ENCODE measurements around the gene HCN2.

Gene HCN2

GRCh38 chr19:589693-590395 lies at the start of gene HCN2:
Gene HCN2 (plus strand): TSS chr19:589881. CDS start chr19:589946, 65 bp downstream.
- DNase-seq = no peak

GRCh38 chr19:540867-541637 lies 48.6 kb upstream of the HCN2 start:
- no peak for DNase-seq

GRCh38 chr19:541699-542098 lies 48.0 kb upstream of the HCN2 start:
- DNase-seq = no peak

GRCh38 chr19:542173-542866 lies 47.4 kb upstream of the HCN2 start:
- DNase-seq = no peak

GRCh38 chr19:543910-544608 lies 45.6 kb upstream of the HCN2 start, which contains the start of gene GZMM:
Gene GZMM (plus strand): TSS chr19:544053. CDS start chr19:544072, 19 bp downstream.
- DNase-seq = peak in 2 of 58 donors; percentile 4 to 14

GRCh38 chr19:547117-547516 lies 42.6 kb upstream of the HCN2 start:
- DNase-seq = no peak

GRCh38 chr19:547836-548720 lies 41.6 kb upstream of the HCN2 start:
- DNase-seq = no peak

GRCh38 chr19:548886-549830 lies 40.5 kb upstream of the HCN2 start:
- no peak for DNase-seq

- no peak for DNase-seq
Measured at GRCh38 chr19:554817-555216, 34.9 kb upstream of the HCN2 start.

GRCh38 chr19:555474-555808 lies 34.2 kb upstream of the HCN2 start:
- no peak for DNase-seq

GRCh38 chr19:556611-557382 lies 32.9 kb upstream of the HCN2 start:
- no peak for DNase-seq

GRCh38 chr19:558770-559439 lies 30.8 kb upstream of the HCN2 start:
- DNase-seq = peak in 22 of 58 donors; percentile 4 to 62 (median 28)

GRCh38 chr19:560121-560520 lies 29.6 kb upstream of the HCN2 start:
- no peak for DNase-seq

GRCh38 chr19:566403-566802 lies 23.3 kb upstream of the HCN2 start:
- peak in 1 of 58 donors; percentile 17 for DNase-seq

- DNase-seq = no peak
Measured at GRCh38 chr19:566844-567243, 22.8 kb upstream of the HCN2 start.

- no peak for DNase-seq
Measured at GRCh38 chr19:567296-567900, 22.3 kb upstream of the HCN2 start.

- DNase-seq = no peak
Measured at GRCh38 chr19:570251-570686, 19.4 kb upstream of the HCN2 start.

Measured in anterior cingulate cortex (tissue), 58 donors.